Measurements from ENCODE around the gene ALDH1L1.

DNA sequence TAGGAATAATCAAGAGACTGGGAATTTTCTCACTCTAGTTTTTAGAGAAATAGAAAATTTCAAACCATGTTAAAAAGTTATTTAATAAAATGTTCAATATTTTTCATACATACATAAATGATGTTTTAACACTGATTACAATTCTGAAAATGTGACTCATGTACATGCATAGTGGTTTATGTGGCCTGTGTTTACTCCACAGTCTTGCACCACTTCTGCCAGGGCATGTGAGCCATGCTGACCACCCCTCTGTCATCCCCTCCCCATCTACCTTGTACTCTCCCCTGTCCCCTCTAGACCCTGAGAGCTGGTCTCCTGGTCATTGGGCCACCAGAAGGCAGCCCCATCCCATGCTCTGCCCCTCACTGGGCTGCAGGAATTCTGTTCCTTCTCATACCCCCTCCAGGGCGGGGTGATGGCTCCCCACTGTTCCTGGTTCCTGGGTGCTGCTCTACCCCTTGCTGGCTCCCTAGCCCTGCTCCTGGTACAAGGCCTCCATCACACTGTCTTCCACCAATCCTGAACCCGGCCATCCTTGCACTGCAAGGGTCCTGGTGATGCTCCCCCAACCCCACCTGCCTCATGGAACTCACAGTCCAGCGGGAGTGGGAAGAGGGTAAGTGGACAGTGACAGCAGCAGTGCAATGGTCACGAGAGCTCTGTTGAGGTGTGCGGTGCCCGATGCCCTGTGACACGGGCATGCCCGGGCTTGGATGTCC is 72.3 kb downstream of the ALDH1L1 start:
- TF ChIP-seq, protein P1, sequence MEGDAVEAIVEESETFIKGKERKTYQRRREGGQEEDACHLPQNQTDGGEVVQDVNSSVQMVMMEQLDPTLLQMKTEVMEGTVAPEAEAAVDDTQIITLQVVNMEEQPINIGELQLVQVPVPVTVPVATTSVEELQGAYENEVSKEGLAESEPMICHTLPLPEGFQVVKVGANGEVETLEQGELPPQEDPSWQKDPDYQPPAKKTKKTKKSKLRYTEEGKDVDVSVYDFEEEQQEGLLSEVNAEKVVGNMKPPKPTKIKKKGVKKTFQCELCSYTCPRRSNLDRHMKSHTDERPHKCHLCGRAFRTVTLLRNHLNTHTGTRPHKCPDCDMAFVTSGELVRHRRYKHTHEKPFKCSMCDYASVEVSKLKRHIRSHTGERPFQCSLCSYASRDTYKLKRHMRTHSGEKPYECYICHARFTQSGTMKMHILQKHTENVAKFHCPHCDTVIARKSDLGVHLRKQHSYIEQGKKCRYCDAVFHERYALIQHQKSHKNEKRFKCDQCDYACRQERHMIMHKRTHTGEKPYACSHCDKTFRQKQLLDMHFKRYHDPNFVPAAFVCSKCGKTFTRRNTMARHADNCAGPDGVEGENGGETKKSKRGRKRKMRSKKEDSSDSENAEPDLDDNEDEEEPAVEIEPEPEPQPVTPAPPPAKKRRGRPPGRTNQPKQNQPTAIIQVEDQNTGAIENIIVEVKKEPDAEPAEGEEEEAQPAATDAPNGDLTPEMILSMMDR (conservative IDR thresholded peaks at IDR 0.05; ENCODE audit: low read depth, low read length) = no peak
- TF ChIP-seq CEBPB (IDR thresholded peaks at IDR 0.05; ENCODE audit: low read depth, low read length) (peak; percentile 69), POLR2A (IDR thresholded peaks at IDR 0.05; ENCODE audit: low read depth, low read length) (no peak), FOS (IDR thresholded peaks at IDR 0.05; ENCODE audit: low read depth, low read length) (peak; percentile 12; the same call in 1 of the 2 replicates), SMC3 (IDR thresholded peaks at IDR 0.05; ENCODE audit: low read depth, low read length) (no peak), RAD21 (IDR thresholded peaks at IDR 0.05; ENCODE audit: low read length) (no peak), MXI1 (IDR thresholded peaks at IDR 0.05; ENCODE audit: borderline replicate concordance, low read depth, low read length) (no peak), MAZ (IDR thresholded peaks at IDR 0.05; ENCODE audit: borderline replicate concordance, low read depth, low read length) (no peak), BHLHE40 (IDR thresholded peaks at IDR 0.05; ENCODE audit: low read depth, low read length) (peak; percentile 28; the same call in 1 of the 2 replicates)
- TF ChIP-seq, protein P2, sequence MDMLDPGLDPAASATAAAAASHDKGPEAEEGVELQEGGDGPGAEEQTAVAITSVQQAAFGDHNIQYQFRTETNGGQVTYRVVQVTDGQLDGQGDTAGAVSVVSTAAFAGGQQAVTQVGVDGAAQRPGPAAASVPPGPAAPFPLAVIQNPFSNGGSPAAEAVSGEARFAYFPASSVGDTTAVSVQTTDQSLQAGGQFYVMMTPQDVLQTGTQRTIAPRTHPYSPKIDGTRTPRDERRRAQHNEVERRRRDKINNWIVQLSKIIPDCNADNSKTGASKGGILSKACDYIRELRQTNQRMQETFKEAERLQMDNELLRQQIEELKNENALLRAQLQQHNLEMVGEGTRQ (IDR thresholded peaks at IDR 0.05; ENCODE audit: low read depth, low read length) = no peak; the same call in 1 of the 2 replicates
